K562 (cell line): ENCODE results near the gene INKA2. TPM values are rescaled to one million over a fixed set of nuclear protein-coding genes. Genes with fewer than 3 reads are reported as not detected.
A peak's percentile ranks its signal among the peaks of the same experiment; 100 is the strongest.
"Not testable (repeated sequence)": the region's sequence is repeated elsewhere in the genome, so short reads cannot be mapped to it uniquely, and the experiment has no call there.

Experiments used
- ATAC-seq: fragments of 200-7000 bp; cut with Tn5 transposase; 3 replicates; pipeline ENCODE4 v1.9.1; 2020; ENCODE audit warnings: moderate library complexity
- BruUV-seq: library from RNA; stranded (reverse); fragments of 400-500 nt; replicated peaks from 2 replicates; lab custom pipeline; 2021; lab: Mats Ljungman, UMichigan
- CTCF ChIA-PET: fragments of 300-600 bp; formaldehyde crosslinking; extraction: SDS; loops from one replicate; lab custom pipeline; 2021; ENCODE audit warnings: low intra/inter-chr PET ratio; lab: Yijun Ruan, JAX
- POLR2A ChIA-PET: fragments of 300-600, 350-650 bp; sonication (Branson Sonifier 250); formaldehyde crosslinking; extraction: SDS; loops from one replicate; lab custom pipeline; 2021; ENCODE audit warnings: antibody characterized with exemption, inconsistent platforms; lab: Yijun Ruan, JAX
- DNase-seq, 4 experiments: peaks; one replicate each; pipeline versions ENCODE4 v3.0.0 to v3.0.0-alpha.2; 2011 to 2018; ENCODE audit warnings: low spot score in 3 of 4, mixed read lengths in 3 of 4; ENCODE audit errors: extremely low read depth in 1 of 4
- FAIRE-seq: peaks from 2 replicates; lab custom pipeline; 2011; peaks lifted over from hg19 to GRCh38; lab: Jason Lieb, UNC
- H2AFZ ChIP-seq: 2 replicates; pipeline ENCODE4 v1.6.0; 2011; ENCODE audit warnings: low read depth, low read length, control low read depth, inconsistent platforms
- H3K27ac ChIP-seq: fragments of 200-600 bp; 3 replicates; pipeline ENCODE4 v1.8.0; 2011; ENCODE audit warnings: low read depth, mild to moderate bottlenecking, control low read depth, inconsistent platforms, low read length, moderate library complexity, mixed read lengths; ENCODE audit errors: extremely low read depth
- H3K27me3 ChIP-seq, 2 experiments: fragments of 300-600 bp in 1 of 2; 2 replicates in 1 of 2; 3 replicates in 1 of 2; pipeline versions ENCODE4 v1.6.0 to v1.8.0; 2011; ENCODE audit warnings: inconsistent platforms in 2 of 2, low read length in 2 of 2, mild to moderate bottlenecking in 1 of 2, mixed read lengths in 1 of 2, moderate library complexity in 1 of 2; ENCODE audit not compliant: control insufficient read depth in 2 of 2, insufficient read depth in 2 of 2
- H3K36me3 ChIP-seq: fragments of 300-600 bp; 3 replicates; pipeline ENCODE4 v1.8.0; 2011; ENCODE audit warnings: mild to moderate bottlenecking, low read length, inconsistent platforms; ENCODE audit not compliant: control insufficient read depth, insufficient read depth
- H3K4me1 ChIP-seq, 2 experiments: fragments of 200-600 bp in 1 of 2; replicated peaks in 1 of 2; 2 replicates in 1 of 2; 3 replicates in 1 of 2; pipeline versions ENCODE4 v1.5.1 to v1.8.0; 2011; ENCODE audit warnings: inconsistent platforms in 2 of 2, low read length in 2 of 2, mild to moderate bottlenecking in 1 of 2, mixed read lengths in 1 of 2, moderate library complexity in 1 of 2; ENCODE audit not compliant: control insufficient read depth in 2 of 2, insufficient read depth in 2 of 2
- H3K4me2 ChIP-seq: 2 replicates; pipeline ENCODE4 v1.6.1; 2011; ENCODE audit warnings: low read length, control low read depth, inconsistent platforms, mixed read lengths; ENCODE audit not compliant: insufficient read depth
- H3K4me3 ChIP-seq: fragments of 200-600 bp; sonication (generic), shearing (Covaris generic); 2 replicates; pipeline ENCODE4 v1.5.1; 2016; ENCODE audit warnings: control low read depth, inconsistent platforms
- H3K79me2 ChIP-seq: fragments of 200-600 bp; 3 replicates; pipeline ENCODE4 v1.8.0; 2011; ENCODE audit warnings: low read length, inconsistent platforms; ENCODE audit not compliant: control insufficient read depth, insufficient read depth
- H3K9ac ChIP-seq, 2 experiments: 2 replicates each; pipeline versions ENCODE4 v1.6.0 to v1.6.1; 2011; ENCODE audit warnings: low read depth in 2 of 2, low read length in 2 of 2, control low read depth in 1 of 2, inconsistent platforms in 1 of 2, mild to moderate bottlenecking in 1 of 2, mixed read lengths in 1 of 2; ENCODE audit not compliant: insufficient read depth in 1 of 2
- H3K9me1 ChIP-seq: one replicate; pipeline ENCODE4 v1.6.0; 2011; ENCODE audit warnings: inconsistent platforms, mild to moderate bottlenecking, low read length, moderate library complexity; ENCODE audit not compliant: control insufficient read depth, insufficient read depth
- H3K9me3 ChIP-seq: replicated peaks from 2 replicates; pipeline ENCODE4 v1.5.1; 2011; ENCODE audit warnings: low read depth, low read length, inconsistent platforms; ENCODE audit not compliant: control insufficient read depth, insufficient read depth
- H4K20me1 ChIP-seq: replicated peaks from 2 replicates; pipeline ENCODE4 v1.6.1; 2011; ENCODE audit warnings: low read length, inconsistent platforms, mixed read lengths; ENCODE audit not compliant: control insufficient read depth, insufficient read depth
- RFX1 ChIP-seq: fragments of 450-650 bp; IDR thresholded peaks from 2 replicates; pipeline ENCODE4 v1.6.1; 2016; ENCODE audit warnings: mild to moderate bottlenecking, moderate library complexity
- WGBS: fragments of 100-300 bp; shearing (Covaris generic); methylation state at CpG from one replicate; pipeline ENCODE4 v1.1.6; 2016; ENCODE audit warnings: low coverage, mixed read lengths; ENCODE audit not compliant: insufficient coverage; ENCODE audit errors: missing lambda C conversion rate; 5-methylcytosine and 5-hydroxymethylcytosine counted together
- in situ Hi-C: fragments of 300-500 bp; cut with MboI; formaldehyde crosslinking; loops from 4 replicates; pipeline ENCODE4 v1.15.0; 2018; ENCODE audit warnings: inconsistent platforms, mixed read lengths
- intact Hi-C: fragments of 100-400 bp; cut with micrococcal nuclease; formaldehyde crosslinking; loops from 2 replicates; pipeline ENCODE4 v1.14.2; 2022
- polyA plus RNA-seq, 8 experiments: library from polyadenylated mRNA; depleted of rRNA in 4 of 8; stranded (reverse) in 5 of 8; unstranded in 3 of 8; fragments of >200 nt; fragmentation: Nextera tagmentation in 2 of 8; fragmentation: Illumina TruSeq in 1 of 8; extraction: Ambion mirVana in 2 of 8; extraction: Trizol in 1 of 8; gene quantifications; 2 replicates each; pipeline versions ENCODE4 v1.2.1 to v1.2.3, GENCODE V29; 2011 to 2014; ENCODE audit warnings: inconsistent platforms in 1 of 8, missing spikeins in 1 of 8
- total RNA-seq, 7 experiments: library from RNA; depleted of rRNA in 6 of 7; stranded (reverse); fragments of >200 nt in 6 of 7; fragmentation: Illumina TruSeq in 2 of 7; extraction: Trizol in 2 of 7; gene quantifications; 2 replicates each; pipeline versions ENCODE4 v1.2.1 to v1.2.3, GENCODE V29; 2011 to 2021; ENCODE audit warnings: low replicate concordance in 1 of 7
- TF ChIP-seq, protein P1 (sequence below): fragments of 450-650 bp; formaldehyde crosslinking; IDR thresholded peaks from 2 replicates; pipeline ENCODE4 v1.4.0; 2020; ENCODE audit warnings: mild to moderate bottlenecking, moderate library complexity
- TF ChIP-seq, protein P2 (sequence below): fragments of 450-650 bp; IDR thresholded peaks from 2 replicates; pipeline ENCODE4 v1.6.1; 2016; ENCODE audit warnings: low read depth

The INKA2 gene
- total and polyA plus RNA-seq, 9 of the 15 experiments (the other 6 are each of a cell fraction or from before 2014, with no cell fraction given): 0.04 to 1.4 (median 0.26) TPM; not detected in 1

GRCh38 chr1:111742938-111743549 is 3.8 kb upstream of the INKA2 start:
- 7% methylated on average over 5 of the region's 5 CpGs for WGBS
- no peaks in the 10 kb centered on the region for H3K36me3 ChIP-seq
- H3K4me3 ChIP-seq: no peak overlapping the region
- H3K27ac ChIP-seq: no peak overlapping the region
- ATAC-seq: no peak
- ChIA-PET POLR2A (interaction anchor here (0.6 kb wide), 1 partner anchor 228 kb away, joined by 3 read pairs; no protein-coding TSS in a partner anchor), CTCF (interaction anchor here (0.6 to 1.3 kb wide), 2 partner anchors 28 to 118 kb away, joined by 3 to 4 read pairs; no protein-coding TSS in a partner anchor)
- DNase-seq: no peak
- H4K20me1 ChIP-seq: peaks cover 3% of the 10 kb centered on the region; the same call in 1 of the 2 replicates
- no peaks in the 10 kb centered on the region for H3K9me3 ChIP-seq
- no peak overlapping the region for H2AFZ ChIP-seq
- H3K79me2 ChIP-seq: no peaks in the 10 kb centered on the region
- BruUV-seq: no TSS peak
- no peak overlapping the region for H3K4me2 ChIP-seq
- no peak for FAIRE-seq
- H3K4me1 ChIP-seq: peaks cover 18 to 25% of the 10 kb centered on the region in 2 experiments; a peak in 4 of 5 replicates
- in situ Hi-C loops (no loop called here), intact Hi-C loops (no loop called here)
- no peaks in the 10 kb centered on the region for H3K9me1 ChIP-seq
- H3K9ac ChIP-seq: no peak overlapping the region
- TF ChIP-seq RFX1: peak; percentile 66
- TF ChIP-seq, protein P1, sequence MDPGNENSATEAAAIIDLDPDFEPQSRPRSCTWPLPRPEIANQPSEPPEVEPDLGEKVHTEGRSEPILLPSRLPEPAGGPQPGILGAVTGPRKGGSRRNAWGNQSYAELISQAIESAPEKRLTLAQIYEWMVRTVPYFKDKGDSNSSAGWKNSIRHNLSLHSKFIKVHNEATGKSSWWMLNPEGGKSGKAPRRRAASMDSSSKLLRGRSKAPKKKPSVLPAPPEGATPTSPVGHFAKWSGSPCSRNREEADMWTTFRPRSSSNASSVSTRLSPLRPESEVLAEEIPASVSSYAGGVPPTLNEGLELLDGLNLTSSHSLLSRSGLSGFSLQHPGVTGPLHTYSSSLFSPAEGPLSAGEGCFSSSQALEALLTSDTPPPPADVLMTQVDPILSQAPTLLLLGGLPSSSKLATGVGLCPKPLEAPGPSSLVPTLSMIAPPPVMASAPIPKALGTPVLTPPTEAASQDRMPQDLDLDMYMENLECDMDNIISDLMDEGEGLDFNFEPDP (CRISPR knock-in tag): no peak
- TF ChIP-seq, protein P2, sequence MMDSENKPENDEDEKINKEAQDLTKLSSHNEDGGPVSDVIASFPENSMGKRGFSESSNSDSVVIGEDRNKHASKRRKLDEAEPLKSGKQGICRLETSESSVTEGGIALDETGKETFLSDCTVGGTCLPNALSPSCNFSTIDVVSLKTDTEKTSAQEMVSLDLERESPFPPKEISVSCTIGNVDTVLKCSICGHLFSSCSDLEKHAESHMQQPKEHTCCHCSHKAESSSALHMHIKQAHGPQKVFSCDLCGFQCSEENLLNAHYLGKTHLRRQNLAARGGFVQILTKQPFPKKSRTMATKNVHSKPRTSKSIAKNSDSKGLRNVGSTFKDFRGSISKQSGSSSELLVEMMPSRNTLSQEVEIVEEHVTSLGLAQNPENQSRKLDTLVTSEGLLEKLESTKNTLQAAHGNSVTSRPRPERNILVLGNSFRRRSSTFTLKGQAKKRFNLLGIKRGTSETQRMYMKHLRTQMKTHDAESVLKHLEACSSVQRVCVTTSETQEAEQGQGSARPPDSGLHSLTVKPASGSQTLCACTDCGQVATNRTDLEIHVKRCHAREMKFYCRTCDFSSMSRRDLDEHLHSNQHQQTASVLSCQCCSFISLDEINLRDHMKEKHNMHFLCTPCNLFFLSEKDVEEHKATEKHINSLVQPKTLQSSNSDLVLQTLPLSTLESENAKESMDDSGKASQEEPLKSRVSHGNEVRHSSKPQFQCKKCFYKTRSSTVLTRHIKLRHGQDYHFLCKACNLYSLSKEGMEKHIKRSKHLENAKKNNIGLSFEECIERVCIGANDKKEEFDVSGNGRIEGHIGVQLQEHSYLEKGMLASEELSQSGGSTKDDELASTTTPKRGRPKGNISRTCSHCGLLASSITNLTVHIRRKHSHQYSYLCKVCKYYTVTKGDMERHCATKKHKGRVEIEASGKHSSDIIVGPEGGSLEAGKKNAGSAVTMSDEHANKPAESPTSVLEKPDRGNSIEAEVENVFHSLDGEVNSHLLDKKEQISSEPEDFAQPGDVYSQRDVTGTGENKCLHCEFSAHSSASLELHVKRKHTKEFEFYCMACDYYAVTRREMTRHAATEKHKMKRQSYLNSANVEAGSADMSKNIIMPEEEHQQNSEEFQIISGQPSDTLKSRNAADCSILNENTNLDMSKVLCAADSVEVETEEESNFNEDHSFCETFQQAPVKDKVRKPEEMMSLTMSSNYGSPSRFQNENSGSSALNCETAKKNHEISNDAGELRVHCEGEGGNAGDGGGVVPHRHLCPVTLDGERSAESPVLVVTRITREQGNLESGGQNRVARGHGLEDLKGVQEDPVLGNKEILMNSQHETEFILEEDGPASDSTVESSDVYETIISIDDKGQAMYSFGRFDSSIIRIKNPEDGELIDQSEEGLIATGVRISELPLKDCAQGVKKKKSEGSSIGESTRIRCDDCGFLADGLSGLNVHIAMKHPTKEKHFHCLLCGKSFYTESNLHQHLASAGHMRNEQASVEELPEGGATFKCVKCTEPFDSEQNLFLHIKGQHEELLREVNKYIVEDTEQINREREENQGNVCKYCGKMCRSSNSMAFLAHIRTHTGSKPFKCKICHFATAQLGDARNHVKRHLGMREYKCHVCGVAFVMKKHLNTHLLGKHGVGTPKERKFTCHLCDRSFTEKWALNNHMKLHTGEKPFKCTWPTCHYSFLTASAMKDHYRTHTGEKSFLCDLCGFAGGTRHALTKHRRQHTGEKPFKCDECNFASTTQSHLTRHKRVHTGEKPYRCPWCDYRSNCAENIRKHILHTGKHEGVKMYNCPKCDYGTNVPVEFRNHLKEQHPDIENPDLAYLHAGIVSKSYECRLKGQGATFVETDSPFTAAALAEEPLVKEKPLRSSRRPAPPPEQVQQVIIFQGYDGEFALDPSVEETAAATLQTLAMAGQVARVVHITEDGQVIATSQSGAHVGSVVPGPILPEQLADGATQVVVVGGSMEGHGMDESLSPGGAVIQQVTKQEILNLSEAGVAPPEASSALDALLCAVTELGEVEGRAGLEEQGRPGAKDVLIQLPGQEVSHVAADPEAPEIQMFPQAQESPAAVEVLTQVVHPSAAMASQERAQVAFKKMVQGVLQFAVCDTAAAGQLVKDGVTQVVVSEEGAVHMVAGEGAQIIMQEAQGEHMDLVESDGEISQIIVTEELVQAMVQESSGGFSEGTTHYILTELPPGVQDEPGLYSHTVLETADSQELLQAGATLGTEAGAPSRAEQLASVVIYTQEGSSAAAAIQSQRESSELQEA: no peak
- H3K27me3 ChIP-seq: peaks cover 15 to 64% of the 10 kb centered on the region in 2 experiments

DNA sequence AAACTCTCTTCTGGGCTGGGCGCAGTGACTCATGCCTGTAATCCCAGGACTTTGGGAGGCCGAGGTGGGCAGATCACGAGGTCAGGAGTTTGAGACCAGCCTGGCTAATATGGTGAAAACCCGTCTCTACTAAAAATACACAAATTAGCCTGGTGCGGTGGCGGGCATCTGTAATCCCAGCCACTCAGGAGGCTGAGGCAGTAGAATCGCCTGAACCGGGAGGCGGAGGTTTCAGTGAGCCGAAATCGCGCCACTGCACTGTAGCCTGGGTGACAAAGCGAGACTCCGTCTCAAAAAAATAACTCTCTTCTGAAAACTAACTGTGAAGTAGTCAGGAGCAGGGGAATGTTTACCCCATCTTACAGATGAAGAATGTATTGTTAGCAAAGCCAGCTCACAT is 3.1 kb upstream of the INKA2 start:
- H3K9me3 ChIP-seq, FAIRE-seq, H3K9ac ChIP-seq, intact Hi-C loops, DNase-seq, H3K4me2 ChIP-seq, H2AFZ ChIP-seq, H3K79me2 ChIP-seq, H3K27ac ChIP-seq, BruUV-seq, H3K9me1 ChIP-seq, in situ Hi-C loops, H4K20me1 ChIP-seq, H3K36me3 ChIP-seq, ATAC-seq, H3K4me3 ChIP-seq: not testable (repeated sequence)
- WGBS: 40% methylated on average over 14 of the region's 14 CpGs
- H3K4me1 ChIP-seq: peaks cover 18 to 28% of the 10 kb centered on the region in 2 experiments; a peak in 4 of 5 replicates
- POLR2A ChIA-PET: interaction anchor here (0.6 kb wide), 1 partner anchor 228 kb away, joined by 3 read pairs; no protein-coding TSS in a partner anchor
- CTCF ChIA-PET: interaction anchor here (0.6 kb wide), 1 partner anchor 117 kb away, joined by 3 read pairs; no protein-coding TSS in a partner anchor
- H3K27me3 ChIP-seq: peaks cover 19 to 72% of the 10 kb centered on the region in 2 experiments
